ENCODE data around the gene LYPLA2. TPM values are rescaled to one million over a fixed set of nuclear protein-coding genes. Genes with fewer than 3 reads are reported as not detected.
A peak's percentile ranks its signal among the peaks of the same experiment; 100 is the strongest.
"Not testable (repeated sequence)": the region's sequence is repeated elsewhere in the genome, so short reads cannot be mapped to it uniquely, and the experiment has no call there.

LYPLA2 gene
- total RNA-seq, 1 donor from 2014 or later: 56.2 TPM

DNA sequence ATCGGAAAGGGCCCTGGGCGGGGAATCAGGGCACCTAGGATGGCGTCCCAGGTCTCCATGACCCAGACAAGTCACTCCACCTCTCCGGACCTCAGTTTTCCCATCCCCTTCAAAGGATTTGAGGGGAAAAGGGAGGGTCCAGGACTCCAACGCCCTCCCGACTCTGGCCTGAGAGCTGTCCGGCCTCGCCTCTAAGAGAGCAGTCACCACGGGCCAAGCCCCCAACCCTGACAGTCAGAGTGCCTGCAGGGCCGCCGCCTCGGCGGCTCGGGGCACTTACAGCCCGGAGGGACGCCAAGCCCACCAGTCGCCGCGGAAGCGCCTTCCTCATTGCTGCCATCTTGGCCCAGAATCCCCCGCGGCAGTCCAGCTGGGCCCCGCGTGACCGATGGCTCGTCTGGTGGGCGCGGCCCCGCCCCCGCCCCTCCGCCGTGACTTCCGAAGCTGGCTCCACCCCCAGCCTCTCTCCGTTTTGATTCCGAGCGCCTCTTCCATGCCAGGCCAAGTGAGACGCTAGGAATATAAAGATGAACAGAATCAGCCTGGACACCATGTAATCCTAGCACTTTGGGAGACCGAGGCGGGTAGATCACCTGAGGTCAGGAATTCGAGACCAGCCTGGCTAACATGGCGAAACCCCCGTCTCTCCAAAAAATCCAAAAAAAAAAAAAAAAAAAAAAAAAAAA, 34.3 kb downstream of the LYPLA2 start, which contains the start of gene HMGCL:
HMGCL (minus strand) TSS at position 354 of the 686 bp plus-strand sequence; CDS start at position 340, 14 bp downstream.
- Histone ChIP-seq H3K4me1 (peaks cover 8% of the 10 kb centered on the region), H3K4me3 (peak within 1 kb of the TSS; percentile 89 to 96), H3K27me3 (no peaks in the 10 kb centered on the region), H3K27ac (peak within 1 kb of the TSS; percentile 89), H3K9me3 (no peaks in the 10 kb centered on the region), H3K36me3 (no peaks in the 10 kb centered on the region)
- peak in 1 of 2 donors; percentile 92 for DNase-seq (ENCODE audit: extremely low spot score in 2 of 2)
- peak in 1 of 2 donors; percentile 88 for TF ChIP-seq POLR2A (IDR thresholded peaks at IDR 0.05)
- peak; percentile 94 to 97 for TF ChIP-seq POLR2AphosphoS5 (IDR thresholded peaks at IDR 0.05; ENCODE audit: insufficient read depth in 1 of 2, low read depth in 1 of 2)
- TF ChIP-seq, protein P1, sequence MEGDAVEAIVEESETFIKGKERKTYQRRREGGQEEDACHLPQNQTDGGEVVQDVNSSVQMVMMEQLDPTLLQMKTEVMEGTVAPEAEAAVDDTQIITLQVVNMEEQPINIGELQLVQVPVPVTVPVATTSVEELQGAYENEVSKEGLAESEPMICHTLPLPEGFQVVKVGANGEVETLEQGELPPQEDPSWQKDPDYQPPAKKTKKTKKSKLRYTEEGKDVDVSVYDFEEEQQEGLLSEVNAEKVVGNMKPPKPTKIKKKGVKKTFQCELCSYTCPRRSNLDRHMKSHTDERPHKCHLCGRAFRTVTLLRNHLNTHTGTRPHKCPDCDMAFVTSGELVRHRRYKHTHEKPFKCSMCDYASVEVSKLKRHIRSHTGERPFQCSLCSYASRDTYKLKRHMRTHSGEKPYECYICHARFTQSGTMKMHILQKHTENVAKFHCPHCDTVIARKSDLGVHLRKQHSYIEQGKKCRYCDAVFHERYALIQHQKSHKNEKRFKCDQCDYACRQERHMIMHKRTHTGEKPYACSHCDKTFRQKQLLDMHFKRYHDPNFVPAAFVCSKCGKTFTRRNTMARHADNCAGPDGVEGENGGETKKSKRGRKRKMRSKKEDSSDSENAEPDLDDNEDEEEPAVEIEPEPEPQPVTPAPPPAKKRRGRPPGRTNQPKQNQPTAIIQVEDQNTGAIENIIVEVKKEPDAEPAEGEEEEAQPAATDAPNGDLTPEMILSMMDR (IDR thresholded peaks at IDR 0.05): no peak
- intact Hi-C loops (cut with DNase I): no loop called here

DNA sequence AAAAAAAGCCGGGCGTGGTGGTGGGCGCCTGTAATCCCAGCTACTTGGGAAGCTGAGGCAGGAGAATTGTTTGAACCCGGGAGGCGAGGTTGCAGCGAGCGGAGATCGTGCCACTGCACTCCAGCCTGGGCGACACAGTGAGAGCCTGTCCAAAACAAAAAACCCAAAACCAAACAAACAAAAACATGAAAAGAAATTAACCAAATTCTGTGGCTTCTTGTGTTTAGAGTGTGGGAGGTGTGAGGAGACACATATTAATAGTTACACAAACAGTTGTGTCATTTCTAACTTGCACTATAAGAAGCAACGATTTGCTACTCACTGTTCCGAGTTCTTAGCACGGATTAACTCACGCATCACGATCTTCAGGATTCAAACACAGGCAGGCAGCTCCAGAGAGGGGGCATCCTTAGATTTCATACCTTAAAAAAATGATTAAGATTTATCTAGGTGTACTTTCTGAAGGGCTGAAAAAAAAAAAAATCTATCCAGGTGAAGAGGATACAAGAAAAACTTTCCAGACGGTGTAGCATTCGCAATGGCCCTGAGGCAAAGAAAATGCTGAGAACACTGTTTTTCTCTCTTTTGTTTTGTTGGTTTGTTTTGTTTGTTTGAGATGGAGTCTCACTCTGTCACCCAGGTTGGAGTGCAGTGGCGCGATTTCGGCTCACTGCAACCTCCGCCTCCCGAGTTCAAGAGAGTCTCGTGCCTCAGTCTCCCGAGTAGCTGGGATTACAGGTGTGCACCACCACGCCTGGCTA, 35.0 kb downstream of the LYPLA2 start:
- Histone ChIP-seq H3K4me3 (peak overlapping the region; percentile 89 to 96), H3K4me1 (peaks cover 8% of the 10 kb centered on the region), H3K27ac (peak overlapping the region; percentile 89), H3K36me3 (no peaks in the 10 kb centered on the region), H3K9me3 (no peaks in the 10 kb centered on the region), H3K27me3 (no peaks in the 10 kb centered on the region)
- no peak for DNase-seq (ENCODE audit: extremely low spot score in 2 of 2)
- intact Hi-C loops (cut with DNase I): no loop called here
- TF ChIP-seq, protein P1 (IDR thresholded peaks at IDR 0.05): no peak
- TF ChIP-seq POLR2AphosphoS5 (IDR thresholded peaks at IDR 0.05; ENCODE audit: insufficient read depth in 1 of 2, low read depth in 1 of 2) (no peak), POLR2A (IDR thresholded peaks at IDR 0.05) (no peak)

DNA sequence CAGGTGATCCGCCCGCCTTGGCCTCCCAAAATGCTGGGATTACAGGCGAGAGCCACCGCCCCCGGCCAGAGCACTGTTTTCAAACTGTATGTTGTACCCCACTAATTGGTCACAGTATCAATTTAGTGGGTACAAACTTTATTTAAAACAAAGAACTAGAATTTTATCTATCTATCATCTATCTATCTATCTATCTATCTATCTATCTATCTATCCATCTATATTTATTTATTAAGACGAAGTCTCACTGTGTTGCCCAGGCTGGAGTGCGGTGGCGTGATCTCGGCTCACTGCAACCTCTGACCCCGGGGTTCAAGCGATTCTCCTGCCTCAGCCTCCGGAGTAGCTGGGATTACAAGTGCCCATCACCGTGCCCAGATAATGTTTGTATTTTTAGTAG, 35.6 kb downstream of the LYPLA2 start:
- intact Hi-C loops (cut with DNase I); DNase-seq (ENCODE audit: extremely low spot score in 2 of 2); H3K27me3 ChIP-seq; H3K36me3 ChIP-seq; H3K4me3 ChIP-seq; H3K9me3 ChIP-seq; H3K4me1 ChIP-seq; H3K27ac ChIP-seq: not testable (repeated sequence)

DNA sequence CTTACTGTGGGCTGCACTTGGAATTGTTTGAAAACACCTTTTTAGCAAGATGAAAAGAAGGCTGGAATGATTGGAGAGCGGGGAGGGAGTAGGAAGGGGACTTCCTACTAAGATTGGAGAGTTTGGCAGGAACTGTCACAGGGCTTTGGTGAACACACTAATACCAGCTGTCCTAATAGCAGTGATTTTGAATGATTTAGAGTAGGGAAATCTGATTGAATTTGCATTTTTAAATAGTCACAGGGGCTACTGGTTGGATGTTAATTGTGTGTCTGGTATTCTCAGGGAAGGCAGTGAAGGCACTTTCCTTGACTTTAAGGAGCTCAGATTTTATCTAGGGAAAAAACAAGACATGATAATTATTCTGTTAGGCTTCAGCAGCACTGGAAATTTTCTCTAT, 36.8 kb downstream of the LYPLA2 start:
- DNase-seq (ENCODE audit: extremely low spot score in 2 of 2): no peak
- H3K27ac ChIP-seq: no peak overlapping the region
- TF ChIP-seq, protein P1 (IDR thresholded peaks at IDR 0.05): no peak
- TF ChIP-seq POLR2AphosphoS5 (IDR thresholded peaks at IDR 0.05; ENCODE audit: insufficient read depth in 1 of 2, low read depth in 1 of 2) (no peak), POLR2A (IDR thresholded peaks at IDR 0.05) (no peak)
- intact Hi-C loops (cut with DNase I): no loop called here
- H3K27me3 ChIP-seq: no peaks in the 10 kb centered on the region
- H3K4me3 ChIP-seq: no peak overlapping the region
- H3K36me3 ChIP-seq: no peaks in the 10 kb centered on the region
- H3K9me3 ChIP-seq: no peaks in the 10 kb centered on the region
- H3K4me1 ChIP-seq: peaks cover 8% of the 10 kb centered on the region

DNA sequence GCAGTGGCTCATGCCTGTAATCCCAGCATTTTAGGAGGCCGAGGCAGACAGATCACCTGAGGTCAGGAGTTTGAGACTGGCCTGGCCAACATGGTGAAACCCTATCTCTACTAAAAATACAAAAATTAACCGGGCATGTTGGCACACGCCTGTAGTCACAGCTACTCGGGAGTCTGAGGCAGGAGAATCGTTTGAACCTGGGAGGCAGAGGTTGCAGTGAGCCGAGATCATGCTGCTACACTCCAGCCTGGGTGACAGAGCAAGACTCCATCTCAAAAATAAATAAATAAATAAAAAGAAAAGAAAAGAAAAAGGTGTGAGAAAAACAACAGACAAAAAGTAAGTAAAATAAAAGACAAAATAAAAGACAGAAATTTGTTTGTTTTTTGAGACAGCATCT, 43.2 kb downstream of the LYPLA2 start:
- H3K27ac ChIP-seq; H3K27me3 ChIP-seq; DNase-seq (ENCODE audit: extremely low spot score in 2 of 2); H3K9me3 ChIP-seq; H3K4me1 ChIP-seq; H3K4me3 ChIP-seq; intact Hi-C loops (cut with DNase I); H3K36me3 ChIP-seq: not testable (repeated sequence)

DNA sequence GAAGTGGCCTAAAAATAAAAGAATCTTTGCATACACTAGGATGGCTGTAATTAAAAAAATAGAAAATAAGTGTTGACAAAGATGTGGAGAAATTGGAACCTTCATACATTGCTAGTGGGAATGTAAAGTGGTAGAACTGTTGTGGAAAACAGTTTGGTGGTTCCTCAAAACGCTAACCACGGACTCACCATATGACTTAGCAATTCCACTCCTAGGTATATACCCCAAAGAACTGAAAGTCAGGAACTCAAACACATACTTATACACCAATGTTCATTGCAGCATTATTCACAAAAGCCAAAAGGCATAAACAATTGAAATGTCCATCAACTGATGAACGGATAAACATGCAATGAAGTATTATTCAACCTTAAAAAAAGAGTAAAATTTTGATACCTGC, 45.1 kb downstream of the LYPLA2 start:
- no peak overlapping the region for H3K4me3 ChIP-seq
- H3K27ac ChIP-seq: no peak overlapping the region
- H3K4me1 ChIP-seq: peaks cover 8% of the 10 kb centered on the region
- H3K27me3 ChIP-seq: no peaks in the 10 kb centered on the region
- TF ChIP-seq POLR2A (IDR thresholded peaks at IDR 0.05) (no peak), POLR2AphosphoS5 (IDR thresholded peaks at IDR 0.05; ENCODE audit: insufficient read depth in 1 of 2, low read depth in 1 of 2) (no peak)
- TF ChIP-seq, protein P1 (IDR thresholded peaks at IDR 0.05): no peak
- DNase-seq (ENCODE audit: extremely low spot score in 2 of 2): no peak
- intact Hi-C loops (cut with DNase I): no loop called here
- H3K36me3 ChIP-seq: no peaks in the 10 kb centered on the region
- H3K9me3 ChIP-seq: no peaks in the 10 kb centered on the region
